OCI-LY1 (cell line): ENCODE measurements around the gene TST.

Experiments used
- H2AFZ ChIP-seq: fragments of 200-600 bp; sonication (generic), shearing (Covaris generic); 2 replicates; pipeline ENCODE4 v1.6.0; 2014; ENCODE audit warnings: antibody characterized with exemption, mild to moderate bottlenecking, low read length
- H3F3A ChIP-seq: fragments of 200-600 bp; sonication (generic), shearing (Covaris generic); 2 replicates; pipeline ENCODE4 v1.6.0; 2014; ENCODE audit warnings: mild to moderate bottlenecking, antibody characterized with exemption, low read length, moderate library complexity; ENCODE audit not compliant: insufficient read depth
- H3K27ac ChIP-seq: fragments of 200-600 bp; sonication (generic); 2 replicates; pipeline ENCODE4 v1.5.1; 2014; ENCODE audit warnings: low read length, mixed run types, mild to moderate bottlenecking, low read depth; ENCODE audit not compliant: poor library complexity, severe bottlenecking
- H3K27me3 ChIP-seq: fragments of 200-600 bp; sonication (generic); 2 replicates; pipeline ENCODE4 v1.6.0; 2014; ENCODE audit warnings: antibody characterized with exemption, mild to moderate bottlenecking, low read length, moderate library complexity; ENCODE audit not compliant: insufficient read depth
- H3K36me3 ChIP-seq: fragments of 200-600 bp; sonication (generic); 2 replicates; pipeline ENCODE4 v1.6.1; 2014; ENCODE audit warnings: mild to moderate bottlenecking, antibody characterized with exemption, low read length, moderate library complexity, mixed read lengths; ENCODE audit not compliant: insufficient read depth
- H3K4me1 ChIP-seq: fragments of 200-600 bp; sonication (generic); 2 replicates; pipeline ENCODE4 v1.5.1; 2014; ENCODE audit warnings: mild to moderate bottlenecking, low read length, moderate library complexity; ENCODE audit not compliant: insufficient read depth, severe bottlenecking
- H3K4me2 ChIP-seq: fragments of 200-600 bp; sonication (generic), shearing (Covaris generic); 2 replicates; pipeline ENCODE4 v1.6.1; 2014; ENCODE audit warnings: low read length
- H3K4me3 ChIP-seq: fragments of 200-600 bp; sonication (generic); 2 replicates; pipeline ENCODE4 v1.5.1; 2014; ENCODE audit warnings: low read length, low read depth, mild to moderate bottlenecking, mixed read lengths; ENCODE audit not compliant: poor library complexity, severe bottlenecking
- H3K79me2 ChIP-seq: fragments of 200-600 bp; shearing (Covaris generic); 2 replicates; pipeline ENCODE4 v1.6.1; 2016; ENCODE audit warnings: mixed run types, low read length, mixed read lengths; ENCODE audit not compliant: insufficient read depth
- H3K9ac ChIP-seq: fragments of 200-600 bp; sonication (generic), shearing (Covaris generic); 2 replicates; pipeline ENCODE4 v1.6.1; 2014; ENCODE audit warnings: mild to moderate bottlenecking, low read length, mixed read lengths
- H3K9me2 ChIP-seq: fragments of 200-600 bp; sonication (generic), shearing (Covaris generic); 2 replicates; pipeline ENCODE4 v1.6.1; 2014; ENCODE audit warnings: low read depth, mild to moderate bottlenecking, low read length, mixed read lengths
- H3K9me3 ChIP-seq: fragments of 200-600 bp; shearing (Covaris generic); 2 replicates; pipeline ENCODE4 v1.6.1; 2014; ENCODE audit warnings: low read length, mixed read lengths
- H4K20me1 ChIP-seq: fragments of 200-600 bp; sonication (generic), shearing (Covaris generic); 2 replicates; pipeline ENCODE4 v1.6.0; 2016; ENCODE audit warnings: mild to moderate bottlenecking, low read length; ENCODE audit not compliant: insufficient read depth
- CTCF ChIP-seq: fragments of 200-600 bp; sonication (generic), shearing (Covaris generic); IDR thresholded peaks from 2 replicates; pipeline ENCODE4 v1.5.1; 2017; ENCODE audit warnings: mild to moderate bottlenecking, antibody characterized with exemption, low read length, moderate library complexity, mixed read lengths
- EZH2 ChIP-seq: fragments of 200-600 bp; sonication (generic), shearing (Covaris generic); IDR thresholded peaks from 2 replicates; pipeline ENCODE4 v1.8.0; 2017; ENCODE audit warnings: borderline replicate concordance, mixed run types, mild to moderate bottlenecking, antibody characterized with exemption, low read length, moderate library complexity, mixed read lengths

TST gene

DNA sequence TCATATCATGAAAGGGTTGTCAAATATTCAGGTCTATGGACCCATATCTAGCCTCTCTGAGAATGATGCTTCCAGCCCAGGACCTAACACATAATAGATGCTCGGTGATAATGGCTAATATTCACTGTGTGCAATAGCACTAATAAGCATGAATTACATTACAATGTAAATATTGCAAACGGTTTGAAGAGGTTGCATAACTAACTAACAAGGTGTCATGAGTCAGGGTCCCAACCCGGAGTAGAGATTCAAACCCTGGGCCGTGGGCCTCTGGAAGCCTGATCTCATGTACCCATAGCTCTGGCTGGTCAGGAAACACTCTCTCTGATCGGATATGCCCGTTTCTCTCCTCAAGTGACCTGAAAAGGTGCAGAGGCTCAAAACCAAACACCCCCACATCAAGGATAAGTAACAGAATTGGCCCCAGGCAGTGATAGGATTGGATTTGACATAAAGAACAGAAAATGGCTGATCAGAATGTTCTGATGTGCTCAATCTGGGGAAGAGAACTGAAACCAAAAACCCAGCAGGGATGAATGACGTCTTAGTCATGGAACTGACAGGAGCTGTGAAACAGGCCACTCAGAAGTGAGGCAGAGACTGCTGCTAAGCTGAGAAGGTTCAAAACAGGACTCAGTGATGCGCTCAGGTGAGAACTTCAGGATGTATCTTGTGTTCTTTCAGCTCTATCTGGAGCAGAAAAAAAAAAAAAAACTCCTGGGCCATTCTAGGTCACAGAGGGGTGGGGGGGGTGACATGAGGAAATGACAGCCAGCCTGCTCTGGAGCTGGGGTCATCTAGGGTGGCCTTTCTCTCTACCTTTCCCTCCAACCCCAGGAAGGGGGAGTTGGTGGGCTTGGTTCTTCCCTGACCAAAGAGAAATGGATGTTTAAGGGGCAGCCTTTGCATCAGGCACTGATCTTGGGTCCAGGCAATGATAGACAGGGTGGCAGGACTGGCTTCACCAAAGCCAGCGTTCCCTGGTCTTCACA, 25.7 kb upstream of the TST start:
- Histone ChIP-seq H3K9me2 (no peaks in the 10 kb centered on the region), H3K4me1 (no peaks in the 10 kb centered on the region), H3K27me3 (peaks cover 4% of the 10 kb centered on the region; the same call in 1 of the 2 replicates), H4K20me1 (no peaks in the 10 kb centered on the region), H3K36me3 (no peaks in the 10 kb centered on the region), H3K9ac (no peak overlapping the region), H2AFZ (no peak overlapping the region), H3K4me3 (no peak overlapping the region), H3F3A (no peaks in the 10 kb centered on the region), H3K9me3 (no peaks in the 10 kb centered on the region), H3K27ac (no peak overlapping the region), H3K4me2 (no peak overlapping the region), H3K79me2 (no peaks in the 10 kb centered on the region)
- TF ChIP-seq EZH2 (no peak), CTCF (no peak)

DNA sequence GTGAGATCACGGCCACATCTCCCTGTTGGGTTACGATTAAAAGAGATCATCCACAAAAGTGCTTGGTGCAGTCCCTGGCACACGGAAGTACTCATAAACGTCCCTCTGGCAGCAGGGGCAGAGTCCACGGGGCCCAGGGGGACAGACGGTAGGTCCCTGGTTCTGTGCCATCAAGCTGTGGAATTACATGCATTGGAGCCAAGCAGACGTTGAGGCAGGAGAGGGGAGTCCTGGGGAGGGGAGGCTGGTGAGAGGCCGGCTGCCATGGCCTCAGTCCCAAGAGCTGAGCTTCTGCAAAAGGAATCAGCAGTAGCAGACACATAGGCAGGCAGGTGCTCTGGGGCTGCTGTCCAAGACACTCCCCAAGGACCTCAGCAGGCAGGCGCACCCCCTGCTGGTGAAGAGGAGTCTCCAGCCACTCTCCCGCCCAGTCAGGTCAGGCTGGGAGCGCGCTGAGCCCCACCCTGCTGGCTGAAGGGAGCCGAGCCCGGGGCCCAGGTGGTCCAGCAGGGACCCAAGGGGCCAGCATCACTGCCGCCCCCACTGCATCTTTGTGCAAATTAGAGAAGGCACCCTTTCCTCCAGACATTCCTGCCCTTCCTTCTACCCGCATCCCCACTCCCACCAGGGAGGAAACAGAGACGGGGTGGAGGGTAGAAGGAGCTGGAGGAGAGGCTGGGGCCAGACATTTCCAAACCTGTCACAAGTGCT, 24.7 kb upstream of the TST start:
- TF ChIP-seq CTCF (peak; percentile 81), EZH2 (no peak)
- Histone ChIP-seq H3K9ac (no peak overlapping the region), H4K20me1 (no peaks in the 10 kb centered on the region), H2AFZ (no peak overlapping the region), H3K4me2 (no peak overlapping the region), H3K79me2 (no peaks in the 10 kb centered on the region), H3F3A (no peaks in the 10 kb centered on the region), H3K4me1 (no peaks in the 10 kb centered on the region), H3K9me2 (no peaks in the 10 kb centered on the region), H3K9me3 (no peaks in the 10 kb centered on the region), H3K27ac (no peak overlapping the region), H3K4me3 (no peak overlapping the region), H3K27me3 (peaks cover 4% of the 10 kb centered on the region; the same call in 1 of the 2 replicates), H3K36me3 (no peaks in the 10 kb centered on the region)

DNA sequence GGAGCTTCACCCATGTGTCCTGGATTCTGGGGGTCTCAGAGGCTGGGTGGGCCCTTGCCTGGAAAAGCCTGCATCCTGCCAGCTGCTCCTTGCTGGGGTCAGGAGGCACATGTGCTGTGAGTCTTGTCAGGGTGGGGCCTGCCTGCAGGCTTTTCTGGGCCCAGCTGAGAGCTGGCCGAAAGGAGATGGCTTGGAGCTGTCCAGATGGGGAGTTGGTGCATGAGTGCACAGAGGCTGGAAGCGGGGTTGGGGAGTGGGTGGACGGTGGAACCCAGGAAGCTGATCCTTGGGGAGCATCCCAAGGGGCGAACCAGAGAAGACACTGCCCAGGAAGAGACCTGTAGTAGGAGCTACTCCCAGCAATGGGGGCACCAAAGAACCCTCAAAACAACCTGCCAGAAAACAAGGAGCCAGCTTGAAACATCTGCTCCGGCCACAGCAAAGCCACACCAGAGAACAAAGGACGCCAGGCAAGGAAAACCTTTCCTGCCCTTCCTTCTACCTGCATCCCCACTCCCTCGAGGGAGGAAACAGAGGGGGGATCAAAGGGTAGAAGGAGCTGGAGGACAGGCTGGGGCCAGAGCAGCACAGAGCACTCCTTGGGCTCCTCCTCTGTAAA, 24.1 kb upstream of the TST start:
- no peak overlapping the region for H3K4me2 ChIP-seq
- H3K79me2 ChIP-seq: no peaks in the 10 kb centered on the region
- H3F3A ChIP-seq: no peaks in the 10 kb centered on the region
- no peaks in the 10 kb centered on the region for H3K9me2 ChIP-seq
- H4K20me1 ChIP-seq: no peaks in the 10 kb centered on the region
- no peaks in the 10 kb centered on the region for H3K9me3 ChIP-seq
- no peaks in the 10 kb centered on the region for H3K36me3 ChIP-seq
- no peak overlapping the region for H2AFZ ChIP-seq
- H3K27me3 ChIP-seq: peaks cover 4% of the 10 kb centered on the region; the same call in 1 of the 2 replicates
- no peak for TF ChIP-seq CTCF
- TF ChIP-seq EZH2: no peak
- H3K9ac ChIP-seq: no peak overlapping the region
- H3K4me3 ChIP-seq: no peak overlapping the region
- H3K4me1 ChIP-seq: no peaks in the 10 kb centered on the region
- no peak overlapping the region for H3K27ac ChIP-seq
